ENCODE results near the gene STUM. TPM values are rescaled to one million over a fixed set of nuclear protein-coding genes. Genes with fewer than 3 reads are reported as not detected.

The STUM gene
- total RNA-seq, 1 donor, result not detected

GRCh38 chr1:226518375-226518774 lies 30.2 kb upstream of the STUM start:
- no peak overlapping the region for H3K4me3 ChIP-seq (ENCODE audit: low read depth, low read length)
- TF ChIP-seq CTCF (IDR thresholded peaks at IDR 0.05; ENCODE audit: insufficient read depth, low read length), result no peak
- no peak for DNase-seq (ENCODE audit: low read depth)

- no peak overlapping the region for H3K4me3 ChIP-seq (ENCODE audit: low read depth, low read length)
- DNase-seq (ENCODE audit: low read depth), result no peak
- TF ChIP-seq CTCF (IDR thresholded peaks at IDR 0.05; ENCODE audit: insufficient read depth, low read length), result no peak
These were observed 29.4 kb upstream of the STUM start for GRCh38 chr1:226519135-226519534.

- no peak for TF ChIP-seq CTCF (IDR thresholded peaks at IDR 0.05; ENCODE audit: insufficient read depth, low read length)
- H3K4me3 ChIP-seq (ENCODE audit: low read depth, low read length), result no peak overlapping the region
- no peak for DNase-seq (ENCODE audit: low read depth)
These were observed 28.6 kb upstream of the STUM start for GRCh38 chr1:226519716-226520598.

GRCh38 chr1:226520640-226521355 lies 27.8 kb upstream of the STUM start:
- no peak for TF ChIP-seq CTCF (IDR thresholded peaks at IDR 0.05; ENCODE audit: insufficient read depth, low read length)
- H3K4me3 ChIP-seq (ENCODE audit: low read depth, low read length), result no peak overlapping the region
- no peak for DNase-seq (ENCODE audit: low read depth)

GRCh38 chr1:226523646-226524406 lies 24.7 kb upstream of the STUM start:
- DNase-seq (ENCODE audit: low read depth), result no peak
- no peak overlapping the region for H3K4me3 ChIP-seq (ENCODE audit: low read depth, low read length)
- TF ChIP-seq CTCF (IDR thresholded peaks at IDR 0.05; ENCODE audit: insufficient read depth, low read length), result no peak

GRCh38 chr1:226524547-226524946 lies 24.0 kb upstream of the STUM start:
- TF ChIP-seq CTCF (IDR thresholded peaks at IDR 0.05; ENCODE audit: insufficient read depth, low read length), result no peak
- no peak overlapping the region for H3K4me3 ChIP-seq (ENCODE audit: low read depth, low read length)
- DNase-seq (ENCODE audit: low read depth), result no peak

All from fibroblast of the aortic adventitia (primary cell).